Stimulated activated CD4-positive, alpha-beta T cell treated with anti-CD3 and anti-CD28 coated beads, Interleukin-4, amount 100 ng/mL, for 24 hours (primary cell): ENCODE data around the gene TMEM255B.

Experiments
- DNase-seq: peaks from one replicate; pipeline ENCODE4 v3.0.0-alpha.2; 2020

TMEM255B gene

GRCh38 chr13:113806526-113806925 is 47.5 kb downstream of the TMEM255B start:
- no peak for DNase-seq

- DNase-seq = no peak
Measured at GRCh38 chr13:113808058-113808834, 49.2 kb downstream of the TMEM255B start.

- DNase-seq = no peak
Measured at GRCh38 chr13:113809934-113810333, 50.9 kb downstream of the TMEM255B start.

GRCh38 chr13:113810640-113811039 is 51.6 kb downstream of the TMEM255B start:
- DNase-seq = no peak

- no peak for DNase-seq
Measured at GRCh38 chr13:113811081-113811928, 52.3 kb downstream of the TMEM255B start.

- no peak for DNase-seq
Measured at GRCh38 chr13:113812178-113813040, 53.4 kb downstream of the TMEM255B start.

GRCh38 chr13:113813070-113813748 is 54.2 kb downstream of the TMEM255B start:
- no peak for DNase-seq

- no peak for DNase-seq
Measured at GRCh38 chr13:113813749-113814434, 54.9 kb downstream of the TMEM255B start.

- no peak for DNase-seq
Measured at GRCh38 chr13:113814435-113814821, 55.4 kb downstream of the TMEM255B start.

- peak; percentile 31 for DNase-seq
Measured at GRCh38 chr13:113815151-113816058, 56.4 kb downstream of the TMEM255B start.

GRCh38 chr13:113816254-113816929 is 57.4 kb downstream of the TMEM255B start:
- DNase-seq = no peak

GRCh38 chr13:113816946-113817859 is 58.2 kb downstream of the TMEM255B start:
- peak; percentile 86 for DNase-seq

GRCh38 chr13:113817860-113818691 is 59.0 kb downstream of the TMEM255B start:
- no peak for DNase-seq

- no peak for DNase-seq
Measured at GRCh38 chr13:113818700-113819295, 59.8 kb downstream of the TMEM255B start.

- no peak for DNase-seq
Measured at GRCh38 chr13:113819341-113819730, 60.3 kb downstream of the TMEM255B start.

GRCh38 chr13:113819731-113820715 is 61.0 kb downstream of the TMEM255B start:
- no peak for DNase-seq
